ENCODE data around the gene PCDH9. TPM values are rescaled to one million over a fixed set of nuclear protein-coding genes. Genes with fewer than 3 reads are reported as not detected.

The PCDH9 gene
- total RNA-seq, 1 experiment from 2014 or later, result 0.11 TPM

- ChIA-PET CTCF (no interaction called here), POLR2A (no interaction called here)
- Mint-ChIP-seq H3K36me3 (ENCODE audit: insufficient read depth, unreplicated experiment) (no peaks in the 10 kb centered on the region), H3K27ac (ENCODE audit: unreplicated experiment) (no peak overlapping the region), H3K4me1 (ENCODE audit: low read depth, unreplicated experiment) (peaks cover 4% of the 10 kb centered on the region), H3K4me3 (ENCODE audit: unreplicated experiment) (no peak overlapping the region), H3K27me3 (ENCODE audit: insufficient read depth, unreplicated experiment) (no peaks in the 10 kb centered on the region), H3K9me3 (ENCODE audit: unreplicated experiment) (no peaks in the 10 kb centered on the region)
- intact Hi-C loops (cut with micrococcal nuclease; ENCODE audit: unreplicated experiment), result no loop called here
- Histone ChIP-seq H3K4me3 (ENCODE audit: low read depth, low read length) (no peak overlapping the region), H3K4me1 (0 out of 2 replicates have a peak, but pooled peaks cover 2% of the 10 kb centered on the region), H3K27me3 (replicated peaks; ENCODE audit: control insufficient read depth, insufficient read depth, low read length) (no peaks in the 10 kb centered on the region), H3K36me3 (ENCODE audit: control insufficient read depth, insufficient read depth, low read length) (no peaks in the 10 kb centered on the region), H3K9me3 (no peaks in the 10 kb centered on the region)
- TF ChIP-seq CTCF (IDR thresholded peaks at IDR 0.05; ENCODE audit: insufficient read depth in 1 of 2, low read depth in 1 of 2, low read length in 1 of 2, severe bottlenecking in 1 of 2, unreplicated experiment in 1 of 2), result no peak
- no peak for DNase-seq
- BruUV-seq (replicated peaks), result no TSS peak
Observed at GRCh38 chr13:67095621-67096020, 134.5 kb downstream of the PCDH9 start.

GRCh38 chr13:67094952-67095351, 135.2 kb downstream of the PCDH9 start:
- Mint-ChIP-seq H3K27me3 (ENCODE audit: insufficient read depth, unreplicated experiment) (no peaks in the 10 kb centered on the region), H3K9me3 (ENCODE audit: unreplicated experiment) (no peaks in the 10 kb centered on the region), H3K27ac (ENCODE audit: unreplicated experiment) (no peak overlapping the region), H3K4me3 (ENCODE audit: unreplicated experiment) (no peak overlapping the region), H3K4me1 (ENCODE audit: low read depth, unreplicated experiment) (no peaks in the 10 kb centered on the region), H3K36me3 (ENCODE audit: insufficient read depth, unreplicated experiment) (no peaks in the 10 kb centered on the region)
- intact Hi-C loops (cut with micrococcal nuclease; ENCODE audit: unreplicated experiment), result no loop called here
- Histone ChIP-seq H3K9me3 (no peaks in the 10 kb centered on the region), H3K4me1 (no peaks in the 10 kb centered on the region), H3K4me3 (ENCODE audit: low read depth, low read length) (no peak overlapping the region), H3K36me3 (ENCODE audit: control insufficient read depth, insufficient read depth, low read length) (no peaks in the 10 kb centered on the region), H3K27me3 (replicated peaks; ENCODE audit: control insufficient read depth, insufficient read depth, low read length) (no peaks in the 10 kb centered on the region)
- ChIA-PET CTCF (no interaction called here), POLR2A (no interaction called here)
- no peak for DNase-seq
- BruUV-seq (replicated peaks), result no TSS peak
- no peak for TF ChIP-seq CTCF (IDR thresholded peaks at IDR 0.05; ENCODE audit: insufficient read depth in 1 of 2, low read depth in 1 of 2, low read length in 1 of 2, severe bottlenecking in 1 of 2, unreplicated experiment in 1 of 2)

- H3K27me3 ChIP-seq (replicated peaks; ENCODE audit: control insufficient read depth, insufficient read depth, low read length), result no peaks in the 10 kb centered on the region
- intact Hi-C loops (cut with micrococcal nuclease; ENCODE audit: unreplicated experiment), result no loop called here
- ChIA-PET CTCF (no interaction called here), POLR2A (no interaction called here)
- H3K4me3 Mint-ChIP-seq (ENCODE audit: unreplicated experiment), result no peak overlapping the region
- no peaks in the 10 kb centered on the region for H3K9me3 ChIP-seq
- BruUV-seq (replicated peaks), result no TSS peak
- no peaks in the 10 kb centered on the region for H3K36me3 ChIP-seq (ENCODE audit: control insufficient read depth, insufficient read depth, low read length)
- TF ChIP-seq CTCF (IDR thresholded peaks at IDR 0.05; ENCODE audit: insufficient read depth in 1 of 2, low read depth in 1 of 2, low read length in 1 of 2, severe bottlenecking in 1 of 2, unreplicated experiment in 1 of 2), result no peak
- no peak overlapping the region for H3K4me3 ChIP-seq (ENCODE audit: low read depth, low read length)
- no peak overlapping the region for H3K27ac Mint-ChIP-seq (ENCODE audit: unreplicated experiment)
- H3K4me1 Mint-ChIP-seq (ENCODE audit: low read depth, unreplicated experiment), result no peaks in the 10 kb centered on the region
- DNase-seq, result no peak
- H3K9me3 Mint-ChIP-seq (ENCODE audit: unreplicated experiment), result no peaks in the 10 kb centered on the region
- no peaks in the 10 kb centered on the region for H3K36me3 Mint-ChIP-seq (ENCODE audit: insufficient read depth, unreplicated experiment)
- H3K27me3 Mint-ChIP-seq (ENCODE audit: insufficient read depth, unreplicated experiment), result no peaks in the 10 kb centered on the region
- H3K4me1 ChIP-seq, result no peaks in the 10 kb centered on the region
Observed at GRCh38 chr13:67094078-67094477, 136.1 kb downstream of the PCDH9 start.

Data from Caco-2 (cell line).